K562 (cell line): Measurements from ENCODE around the gene YY1AP1. TPM values are rescaled to one million over a fixed set of nuclear protein-coding genes. Genes with fewer than 3 reads are reported as not detected.

Source experiments
- BCLAF1 ChIP-seq, 2 experiments: fragments of 450-650 bp in 1 of 2; IDR thresholded peaks; 2 replicates each; pipeline ENCODE4 v1.6.1; 2011 to 2017; ENCODE audit warnings: low read depth in 2 of 2, antibody characterized with exemption in 1 of 2, borderline replicate concordance in 1 of 2, low read length in 1 of 2, mild to moderate bottlenecking in 1 of 2, mixed read lengths in 1 of 2; ENCODE audit not compliant: control insufficient read depth in 1 of 2
- CTBP1 ChIP-seq: fragments of 450-650 bp; IDR thresholded peaks from 2 replicates; pipeline ENCODE4 v1.6.1; 2016; ENCODE audit warnings: borderline replicate concordance
- MCM2 ChIP-seq: fragments of 450-650 bp; IDR thresholded peaks from 2 replicates; pipeline ENCODE4 v1.6.1; 2017; ENCODE audit warnings: low read depth, mild to moderate bottlenecking
- MYNN ChIP-seq, 2 experiments: sonication (generic); formaldehyde crosslinking in 1 of 2; IDR thresholded peaks; 2 replicates each; pipeline versions ENCODE4 v1.5.0 to v1.6.1; 2016 to 2020; ENCODE audit warnings: antibody characterized with exemption in 1 of 2, missing genetic modification reagents in 1 of 2
- PREB ChIP-seq: sonication (generic); formaldehyde crosslinking; IDR thresholded peaks from 2 replicates; pipeline ENCODE4 v1.8.1; 2023; ENCODE audit warnings: mild to moderate bottlenecking, missing genetic modification reagents
- RBM34 ChIP-seq: fragments of 200-400 bp; formaldehyde crosslinking; IDR thresholded peaks from 2 replicates; pipeline ENCODE4 v1.6.1; 2018; ENCODE audit warnings: low read length, borderline replicate concordance; ENCODE audit not compliant: insufficient read depth
- STAT5A ChIP-seq: IDR thresholded peaks from 2 replicates; pipeline ENCODE4 v1.6.1; 2012; ENCODE audit warnings: low read length, inconsistent platforms, borderline replicate concordance
- XRCC5 ChIP-seq: fragments of 200-400 bp; formaldehyde crosslinking; IDR thresholded peaks from 2 replicates; pipeline ENCODE4 v1.6.1; 2017; ENCODE audit warnings: low read depth, mild to moderate bottlenecking, low read length
- ZFX ChIP-seq: sonication (generic); formaldehyde crosslinking; IDR thresholded peaks from 2 replicates; pipeline ENCODE4 v1.8.0; 2022; ENCODE audit warnings: mild to moderate bottlenecking, missing genetic modification reagents, moderate library complexity
- ZHX1 ChIP-seq: fragments of 150-350 bp; conservative IDR thresholded peaks from 2 replicates; pipeline ENCODE4 v1.6.1; 2014; ENCODE audit warnings: low read length
- ZNF395 ChIP-seq: fragments of 200-800 bp; sonication (Bioruptor generic); IDR thresholded peaks from 2 replicates; pipeline ENCODE4 v1.6.1; 2017; ENCODE audit warnings: missing genetic modification characterization, missing compliant biosample characterization
- ZNF644 ChIP-seq: fragments of 200-800 bp; sonication (Bioruptor generic); IDR thresholded peaks from 2 replicates; pipeline ENCODE4 v1.6.1; 2016; ENCODE audit warnings: low read depth, missing genetic modification characterization, missing compliant biosample characterization
- ZNF707 ChIP-seq: fragments of 250-450 bp; sonication (Bioruptor Pico); conservative IDR thresholded peaks from 2 replicates; pipeline ENCODE4 v1.8.0; 2022; ENCODE audit warnings: inconsistent platforms, mild to moderate bottlenecking, moderate library complexity
- polyA plus RNA-seq, 8 experiments: library from polyadenylated mRNA; depleted of rRNA in 4 of 8; stranded (reverse) in 5 of 8; unstranded in 3 of 8; fragments of >200 nt; fragmentation: Nextera tagmentation in 2 of 8; fragmentation: Illumina TruSeq in 1 of 8; extraction: Ambion mirVana in 2 of 8; extraction: Trizol in 1 of 8; gene quantifications; 2 replicates each; pipeline versions ENCODE4 v1.2.1 to v1.2.3, GENCODE V29; 2011 to 2014; ENCODE audit warnings: inconsistent platforms in 1 of 8, missing spikeins in 1 of 8
- total RNA-seq, 7 experiments: library from RNA; depleted of rRNA in 6 of 7; stranded (reverse); fragments of >200 nt in 6 of 7; fragmentation: Illumina TruSeq in 2 of 7; extraction: Trizol in 2 of 7; gene quantifications; 2 replicates each; pipeline versions ENCODE4 v1.2.1 to v1.2.3, GENCODE V29; 2011 to 2021; ENCODE audit warnings: low replicate concordance in 1 of 7
- TF ChIP-seq, protein P1 (sequence below): sonication (generic); formaldehyde crosslinking; IDR thresholded peaks from 2 replicates; pipeline ENCODE4 v1.8.0; 2022; ENCODE audit warnings: mild to moderate bottlenecking, low read depth, missing genetic modification reagents
- TF ChIP-seq, protein P2 (sequence below), 2 experiments: fragments of 450-650 bp in 1 of 2; sonication (generic) in 1 of 2; formaldehyde crosslinking in 1 of 2; IDR thresholded peaks in 1 of 2; conservative IDR thresholded peaks in 1 of 2; 2 replicates each; pipeline versions ENCODE4 v1.6.1 to v1.8.1; 2016 to 2023; ENCODE audit warnings: mild to moderate bottlenecking in 2 of 2, moderate library complexity in 2 of 2, inconsistent platforms in 1 of 2, missing genetic modification reagents in 1 of 2

Gene YY1AP1
- total and polyA plus RNA-seq, 9 of the 15 experiments (the other 6 are each of a cell fraction or from before 2014, with no cell fraction given) = 18.4 to 90.7 (median 42.9) TPM

GRCh38 chr1:155691992-155692528 is 3.5 kb upstream of the YY1AP1 start (continued):
- peak in 1 of 2 experiments; percentile 72; a peak in 1 of 4 replicates for TF ChIP-seq BCLAF1 (IDR thresholded peaks at IDR 0.05; ENCODE audit: borderline replicate concordance in 1 of 2, control insufficient read depth in 1 of 2, low read depth in 2 of 2, low read length in 1 of 2)
- no peak for TF ChIP-seq RBM34
- TF ChIP-seq, protein P1, sequence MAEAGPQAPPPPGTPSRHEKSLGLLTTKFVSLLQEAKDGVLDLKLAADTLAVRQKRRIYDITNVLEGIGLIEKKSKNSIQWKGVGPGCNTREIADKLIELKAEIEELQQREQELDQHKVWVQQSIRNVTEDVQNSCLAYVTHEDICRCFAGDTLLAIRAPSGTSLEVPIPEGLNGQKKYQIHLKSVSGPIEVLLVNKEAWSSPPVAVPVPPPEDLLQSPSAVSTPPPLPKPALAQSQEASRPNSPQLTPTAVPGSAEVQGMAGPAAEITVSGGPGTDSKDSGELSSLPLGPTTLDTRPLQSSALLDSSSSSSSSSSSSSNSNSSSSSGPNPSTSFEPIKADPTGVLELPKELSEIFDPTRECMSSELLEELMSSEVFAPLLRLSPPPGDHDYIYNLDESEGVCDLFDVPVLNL (CRISPR knock-in tag) = no peak
- TF ChIP-seq ZHX1 = no peak
- TF ChIP-seq ZNF644 (tag) = 0 out of 2 replicates have a peak, but pooled peaks have one; percentile 58
- TF ChIP-seq, protein P2, sequence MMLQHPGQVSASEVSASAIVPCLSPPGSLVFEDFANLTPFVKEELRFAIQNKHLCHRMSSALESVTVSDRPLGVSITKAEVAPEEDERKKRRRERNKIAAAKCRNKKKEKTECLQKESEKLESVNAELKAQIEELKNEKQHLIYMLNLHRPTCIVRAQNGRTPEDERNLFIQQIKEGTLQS (IDR thresholded peaks at IDR 0.05) = peak; percentile 20; the same call in 1 of the 2 replicates
- TF ChIP-seq, protein P2 (CRISPR knock-in tag; conservative IDR thresholded peaks at IDR 0.05) = no peak
- peak; percentile 68; the same call in 1 of the 2 replicates for TF ChIP-seq XRCC5
- TF ChIP-seq CTBP1 = peak; percentile 77
- TF ChIP-seq MCM2 = no peak
- peak; percentile 52; the same call in 1 of the 2 replicates for TF ChIP-seq STAT5A
- no peak for TF ChIP-seq PREB (CRISPR knock-in tag)
- no peak for TF ChIP-seq MYNN (IDR thresholded peaks at IDR 0.05)
- no peak for TF ChIP-seq MYNN (CRISPR knock-in tag; IDR thresholded peaks at IDR 0.05)
- peak; percentile 50; the same call in 1 of the 2 replicates for TF ChIP-seq ZFX (CRISPR knock-in tag)
- TF ChIP-seq ZNF707 (CRISPR knock-in tag) = no peak
- TF ChIP-seq ZNF395 (CRISPR knock-in tag) = no peak
